ENCODE data around the gene SEPTIN1.
"Not testable (repeated sequence)": the region's sequence is repeated elsewhere in the genome, so short reads cannot be mapped to it uniquely, and the experiment has no call there.

SEPTIN1 gene

DNA sequence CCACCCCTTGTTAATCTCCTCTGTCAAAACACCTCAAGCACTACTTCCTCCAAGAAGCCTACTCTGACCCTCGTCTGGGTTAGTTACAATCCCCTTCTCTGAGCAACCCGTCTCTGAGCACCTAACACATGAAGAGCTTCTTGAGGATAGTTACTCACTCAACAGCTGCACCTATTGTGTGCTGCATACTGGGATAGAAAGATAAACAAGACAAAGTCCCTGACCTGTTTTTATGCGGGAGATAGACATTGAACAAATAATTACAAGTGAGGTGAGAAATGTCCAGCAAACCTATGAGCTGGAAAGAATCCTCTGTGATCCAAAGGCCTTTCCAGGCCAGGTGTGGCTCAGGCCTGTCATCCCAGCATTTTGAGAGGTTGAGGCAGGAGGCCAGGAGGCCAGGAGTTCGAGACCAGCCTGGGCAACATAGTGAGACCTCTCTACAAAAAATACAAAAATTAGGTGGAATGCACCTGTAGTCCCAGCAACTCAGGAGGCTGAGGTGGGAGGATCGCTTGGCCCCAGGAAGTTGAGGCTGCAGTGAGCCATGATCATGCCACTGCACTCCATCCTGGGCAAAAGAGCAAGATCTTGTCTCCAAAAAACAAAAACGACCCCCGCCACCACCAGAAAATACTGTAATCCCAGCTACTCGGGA, 19.5 kb upstream of the SEPTIN1 start:
- no peak for DNase-seq

DNA sequence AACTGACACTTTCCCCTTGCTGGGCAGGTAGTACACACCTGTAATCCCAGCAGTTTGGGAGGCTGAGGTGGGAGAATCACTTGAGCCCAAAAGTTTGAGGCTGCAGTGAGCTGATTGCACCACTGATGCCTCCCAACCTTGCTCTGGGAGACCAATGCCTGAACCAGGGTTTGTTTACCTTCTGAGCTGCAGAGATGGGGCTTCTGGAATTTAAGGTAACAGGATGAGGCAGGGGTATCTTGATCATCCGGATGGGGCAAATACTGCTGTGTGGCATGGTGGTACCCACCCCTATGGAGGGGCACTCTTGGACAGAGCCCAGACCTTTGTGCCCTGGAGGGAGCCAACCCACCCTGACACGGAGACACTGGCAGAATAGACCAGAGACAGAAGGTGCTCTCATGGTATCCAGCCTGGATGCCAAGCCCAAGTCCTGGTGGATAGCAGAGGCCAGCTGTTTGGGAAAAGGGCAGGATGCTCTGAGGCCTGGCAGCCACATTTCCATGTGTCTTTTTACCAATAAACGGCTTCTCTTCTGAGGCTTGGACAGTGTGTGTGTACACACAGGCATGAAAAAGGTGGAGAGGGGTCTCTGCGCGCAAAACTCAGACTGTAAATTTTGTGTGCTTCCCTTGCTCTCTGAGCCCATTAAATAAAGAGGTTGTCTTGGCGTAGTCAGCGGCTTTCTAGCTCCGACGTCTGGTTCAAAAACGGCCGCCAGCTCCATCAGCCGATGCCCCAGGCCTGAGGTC, 17.2 kb upstream of the SEPTIN1 start:
- DNase-seq, result no peak

DNA sequence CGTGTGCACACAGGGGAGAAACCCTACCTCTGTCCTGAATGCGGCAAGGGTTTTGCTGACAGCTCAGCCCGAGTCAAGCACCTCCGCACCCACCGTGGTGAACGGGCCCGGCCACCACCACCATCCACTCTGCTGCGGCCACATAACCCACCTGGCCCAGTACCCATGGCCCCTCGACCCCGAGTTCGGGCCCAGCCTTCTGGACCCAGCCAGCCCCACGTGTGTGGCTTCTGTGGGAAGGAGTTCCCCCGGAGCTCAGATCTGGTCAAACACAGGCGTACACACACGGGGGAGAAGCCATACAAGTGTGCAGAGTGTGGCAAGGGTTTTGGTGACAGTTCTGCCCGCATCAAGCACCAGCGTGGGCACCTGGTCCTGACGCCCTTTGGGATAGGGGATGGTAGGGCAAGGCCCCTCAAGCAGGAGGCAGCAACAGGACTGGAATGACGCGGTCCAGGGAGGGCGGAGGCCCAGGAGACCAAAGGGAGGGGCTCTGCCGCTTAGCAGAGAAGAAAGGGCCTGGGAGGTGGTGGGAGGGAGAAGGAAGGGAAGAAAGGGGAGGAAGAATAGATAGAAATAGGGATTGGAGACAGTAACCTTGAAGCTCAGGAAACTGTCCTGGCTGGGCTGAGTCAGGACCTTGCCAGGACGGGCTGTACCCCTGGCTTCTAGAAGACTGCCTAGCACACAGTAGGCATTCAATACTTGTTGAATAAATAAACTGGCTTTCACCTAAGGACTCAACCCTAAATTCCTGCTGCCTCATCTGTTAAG, 16.5 kb upstream of the SEPTIN1 start:
- DNase-seq, result no peak

DNA sequence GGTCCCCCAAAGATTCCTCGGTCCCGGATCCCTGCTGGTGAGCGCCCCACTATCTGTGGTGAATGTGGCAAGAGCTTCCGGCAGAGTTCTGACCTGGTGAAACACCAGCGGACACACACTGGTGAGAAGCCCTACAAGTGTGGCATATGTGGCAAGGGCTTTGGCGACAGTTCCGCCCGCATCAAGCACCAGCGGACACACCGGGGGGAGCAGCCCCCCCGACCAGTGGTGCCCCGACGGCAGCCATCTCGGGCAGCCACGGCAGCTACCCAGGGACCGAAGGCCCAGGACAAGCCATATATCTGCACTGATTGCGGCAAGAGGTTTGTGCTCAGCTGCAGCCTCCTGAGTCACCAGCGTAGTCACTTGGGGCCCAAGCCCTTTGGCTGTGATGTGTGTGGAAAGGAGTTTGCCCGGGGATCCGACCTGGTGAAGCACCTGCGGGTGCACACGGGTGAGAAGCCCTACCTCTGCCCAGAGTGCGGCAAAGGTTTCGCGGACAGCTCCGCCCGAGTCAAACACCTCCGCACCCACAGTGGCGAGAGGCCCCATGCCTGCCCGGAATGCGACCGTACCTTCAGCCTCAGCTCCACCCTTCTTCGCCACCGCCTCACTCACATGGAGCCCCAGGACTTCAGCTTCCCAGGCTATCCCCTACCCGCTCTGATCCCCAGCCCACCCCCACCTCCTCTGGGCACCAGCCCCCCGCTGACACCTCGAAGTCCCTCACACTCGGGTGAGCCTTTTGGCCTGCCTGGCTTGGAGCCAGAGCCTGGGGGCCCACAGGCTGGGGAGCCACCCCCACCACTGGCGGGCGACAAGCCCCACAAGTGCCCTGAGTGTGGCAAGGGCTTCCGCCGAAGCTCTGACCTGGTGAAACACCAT, 15.7 kb upstream of the SEPTIN1 start:
- DNase-seq, result no peak

DNA sequence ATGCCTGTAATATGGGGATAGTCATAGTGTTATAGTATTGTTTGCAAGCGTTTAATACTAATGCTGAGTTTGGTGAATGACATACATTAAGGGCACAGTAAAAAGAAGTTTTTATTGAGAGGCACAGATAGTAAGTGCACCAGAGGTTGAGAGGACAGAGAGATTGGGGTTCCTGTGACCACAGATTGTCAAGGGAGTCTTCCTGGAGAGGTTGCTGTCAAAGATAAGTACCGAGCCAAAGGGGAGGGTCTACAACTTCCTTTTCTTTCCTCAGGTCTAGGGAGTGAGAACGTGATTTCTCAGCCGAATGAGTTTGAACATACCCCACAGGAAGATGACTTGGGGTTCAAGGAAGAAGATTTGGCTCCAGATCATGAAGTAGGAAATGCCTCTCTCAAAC, 14.7 kb upstream of the SEPTIN1 start:
- DNase-seq, result no peak

DNA sequence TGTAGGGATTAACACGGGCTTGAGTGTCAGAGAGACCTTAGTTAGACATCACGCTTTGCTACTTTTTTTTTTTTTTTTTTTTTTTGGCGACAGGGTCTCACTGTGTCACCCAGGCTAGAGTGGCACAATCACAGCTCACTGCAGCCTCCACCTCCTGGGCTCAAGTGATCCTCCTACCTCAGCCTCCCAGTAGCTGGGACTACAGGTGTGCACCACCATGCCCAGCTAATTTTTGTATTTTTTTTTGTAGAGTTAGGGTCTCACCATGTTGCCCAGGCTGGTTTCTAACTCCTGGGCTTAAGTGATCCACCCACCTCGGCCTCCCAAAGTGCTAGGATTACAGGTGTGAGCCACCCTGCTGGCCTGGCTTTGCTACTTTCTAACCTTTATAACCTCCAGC, 14.3 kb upstream of the SEPTIN1 start:
- not testable (repeated sequence) for DNase-seq

DNA sequence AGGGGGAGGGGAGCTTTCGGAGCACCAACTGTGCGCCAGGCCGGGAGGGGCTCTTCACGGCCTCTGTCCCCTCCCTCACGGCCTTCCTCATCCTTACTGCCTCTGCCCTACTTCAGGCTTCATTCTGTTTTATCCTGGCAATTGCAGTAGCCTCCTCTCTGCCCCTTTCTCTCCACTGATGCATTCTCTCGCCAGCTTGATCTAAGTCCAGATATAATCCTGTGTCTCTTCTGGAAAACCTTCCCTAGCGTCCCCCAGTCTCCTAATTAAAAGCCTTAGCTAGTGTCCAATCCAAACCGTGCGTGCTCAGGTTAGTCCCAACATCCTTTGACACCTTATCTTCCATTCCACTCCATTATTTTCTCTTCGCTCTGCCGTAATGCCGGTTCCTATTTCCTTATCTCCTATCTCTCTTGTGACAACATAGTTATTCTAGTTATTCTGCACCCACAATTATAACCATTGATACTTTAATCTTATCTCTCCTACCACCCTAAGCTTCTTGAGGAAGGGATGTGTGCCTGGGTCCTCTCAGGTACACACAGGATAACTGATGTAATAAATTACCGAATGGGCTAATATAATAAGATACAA, 13.7 kb upstream of the SEPTIN1 start:
- no peak for DNase-seq

DNA sequence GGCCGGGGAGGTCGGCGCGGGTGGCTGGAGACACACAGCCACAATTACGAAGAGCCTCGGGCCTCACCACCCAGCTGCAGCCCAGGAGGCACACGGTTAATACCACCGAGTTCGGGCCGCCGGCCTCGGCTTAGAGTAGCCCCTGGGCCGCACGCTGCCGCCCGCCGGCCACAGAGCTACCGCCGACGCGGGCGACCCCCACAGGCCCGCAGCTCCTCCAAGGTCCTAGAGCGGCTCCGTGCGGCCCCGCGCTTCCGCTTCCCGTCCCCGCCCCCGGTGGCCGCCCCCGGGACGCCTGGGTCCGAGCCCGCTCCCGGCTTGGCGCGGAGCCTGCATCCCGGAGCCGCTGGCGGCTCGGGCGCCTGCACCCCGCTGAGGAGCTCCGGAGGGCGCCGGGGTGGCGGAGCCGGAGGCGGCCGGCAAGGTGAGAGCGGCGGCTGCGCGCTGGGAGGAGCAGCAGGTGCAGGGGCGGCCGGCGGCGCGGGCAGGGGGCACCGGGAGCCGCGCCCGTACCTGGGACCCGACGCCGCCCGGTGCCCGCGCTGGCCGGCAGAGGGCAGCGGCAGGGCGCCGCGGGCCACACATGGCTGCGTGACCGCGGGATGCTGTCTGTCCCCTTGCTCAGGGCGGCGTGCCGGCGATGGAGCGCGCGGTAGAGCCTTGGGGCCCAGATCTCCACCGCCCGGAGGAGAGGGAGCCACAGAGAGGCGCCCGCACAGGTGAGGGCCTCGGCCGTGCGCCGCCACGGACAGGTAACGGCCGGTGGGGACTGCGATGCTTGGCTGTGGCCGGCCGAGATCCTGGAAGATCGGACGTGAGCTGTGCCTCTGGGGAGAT, 13.0 kb upstream of the SEPTIN1 start, which contains the start of gene ZNF48:
Gene ZNF48 (plus strand): TSS at position 266 of the 837 bp plus-strand sequence. CDS start 375 bp downstream, at position 641.
- DNase-seq, result peak; percentile 83

DNA sequence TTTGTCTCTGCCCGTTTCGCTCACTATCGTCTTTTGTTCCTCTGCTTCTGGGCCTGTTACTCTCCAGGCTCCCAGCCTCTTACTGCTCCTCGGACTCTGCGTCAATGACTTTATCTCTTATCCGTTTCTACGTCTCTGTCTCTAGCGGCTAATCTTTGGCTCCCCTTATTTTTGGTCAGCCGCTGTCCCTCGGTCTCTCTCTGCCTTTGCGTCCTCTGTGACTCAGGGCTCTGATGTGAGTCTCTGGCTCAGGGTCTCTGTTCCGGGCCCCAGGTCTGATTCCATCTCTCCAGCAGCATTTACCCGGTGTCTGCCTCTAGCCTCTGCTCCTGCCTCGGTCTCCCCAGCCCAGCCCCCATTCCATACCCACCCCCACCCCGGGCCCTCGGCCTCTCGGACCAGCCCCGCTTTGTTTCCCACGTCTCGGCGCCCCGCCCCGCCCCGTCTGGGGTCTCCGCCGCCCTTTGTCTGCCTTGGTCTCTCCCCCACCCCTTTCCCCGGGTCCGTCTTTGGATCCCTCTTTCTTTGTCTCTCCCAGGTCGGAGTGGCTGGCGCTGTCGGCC, 12.3 kb upstream of the SEPTIN1 start:
- DNase-seq, result no peak

DNA sequence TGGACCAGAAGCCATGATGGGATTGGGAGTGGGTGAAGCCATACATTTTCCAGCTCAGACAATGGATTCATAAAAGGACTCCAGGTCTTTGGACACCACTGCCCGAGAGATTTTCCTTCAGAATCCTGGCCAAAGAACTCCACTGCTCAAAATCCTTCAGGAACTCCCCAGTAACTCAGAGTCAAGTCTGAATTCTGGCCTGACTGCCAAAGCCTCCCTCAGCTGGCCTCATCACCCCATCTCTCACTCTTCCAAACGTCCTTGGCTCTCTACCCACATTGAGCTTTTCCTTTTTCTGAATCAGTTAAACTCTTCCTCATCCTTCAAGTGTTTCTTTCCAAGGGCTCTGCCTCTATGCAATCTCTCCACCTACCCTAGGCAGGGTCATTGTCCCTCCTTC, 1.2 kb upstream of the SEPTIN1 start:
- DNase-seq, result no peak

DNA sequence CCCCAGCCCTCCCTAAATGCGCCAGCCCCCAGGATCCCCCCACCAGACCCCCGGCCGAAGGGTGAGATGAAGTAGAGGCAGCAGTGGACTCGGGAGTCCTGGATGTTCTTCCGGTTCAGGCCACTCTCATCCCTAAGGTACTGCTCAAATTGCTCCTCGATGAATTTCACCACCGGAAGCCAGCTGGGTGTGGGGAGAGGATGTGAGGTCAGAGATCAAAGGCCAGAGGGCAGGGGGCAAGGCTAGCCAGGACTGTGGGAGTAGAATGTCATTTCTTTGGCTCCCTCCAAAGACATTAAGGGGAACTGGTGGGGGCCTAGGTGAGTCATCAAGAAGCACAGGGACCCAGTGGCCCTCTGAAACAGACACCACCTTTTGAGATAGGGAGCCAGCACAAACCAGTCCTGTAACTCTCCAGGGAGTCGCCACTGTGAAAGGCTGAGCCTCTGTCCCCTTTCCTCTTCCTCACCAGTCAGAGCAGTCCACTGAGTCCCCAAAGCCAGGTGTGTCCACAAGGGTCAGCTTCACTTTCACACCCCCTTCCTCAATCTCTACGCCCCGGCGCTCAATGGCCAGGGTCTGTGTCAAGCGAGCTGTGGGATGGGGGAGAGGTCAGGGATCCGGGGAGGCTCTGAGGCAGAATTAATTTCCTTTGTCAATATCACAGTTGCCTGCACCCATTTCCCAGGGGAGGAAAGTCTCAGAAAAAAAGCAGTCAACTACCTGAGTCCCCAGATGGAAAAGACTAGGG, 895 bp downstream of the SEPTIN1 start:
- DNase-seq, result peak; percentile 32

DNA sequence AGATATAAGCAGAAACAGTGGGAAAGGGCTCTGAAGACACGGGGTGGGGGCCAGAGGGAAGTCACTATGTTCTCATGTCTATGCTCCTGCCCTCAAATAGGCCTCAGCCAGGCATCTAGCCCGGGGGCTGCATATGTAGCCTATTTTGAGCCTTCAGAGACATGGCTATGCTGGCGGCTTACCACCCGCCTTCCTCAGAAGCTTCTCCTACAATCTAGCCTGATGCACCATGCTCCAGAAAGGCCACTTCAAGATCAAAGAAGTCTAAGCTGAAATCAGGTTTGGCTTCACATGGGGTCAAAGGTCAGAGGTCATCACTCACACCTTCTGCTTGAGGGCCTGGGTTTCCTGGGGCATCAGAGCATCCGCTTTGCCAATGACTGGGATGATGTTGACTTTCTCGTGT, 1.6 kb downstream of the SEPTIN1 start:
- DNase-seq, result no peak

DNA sequence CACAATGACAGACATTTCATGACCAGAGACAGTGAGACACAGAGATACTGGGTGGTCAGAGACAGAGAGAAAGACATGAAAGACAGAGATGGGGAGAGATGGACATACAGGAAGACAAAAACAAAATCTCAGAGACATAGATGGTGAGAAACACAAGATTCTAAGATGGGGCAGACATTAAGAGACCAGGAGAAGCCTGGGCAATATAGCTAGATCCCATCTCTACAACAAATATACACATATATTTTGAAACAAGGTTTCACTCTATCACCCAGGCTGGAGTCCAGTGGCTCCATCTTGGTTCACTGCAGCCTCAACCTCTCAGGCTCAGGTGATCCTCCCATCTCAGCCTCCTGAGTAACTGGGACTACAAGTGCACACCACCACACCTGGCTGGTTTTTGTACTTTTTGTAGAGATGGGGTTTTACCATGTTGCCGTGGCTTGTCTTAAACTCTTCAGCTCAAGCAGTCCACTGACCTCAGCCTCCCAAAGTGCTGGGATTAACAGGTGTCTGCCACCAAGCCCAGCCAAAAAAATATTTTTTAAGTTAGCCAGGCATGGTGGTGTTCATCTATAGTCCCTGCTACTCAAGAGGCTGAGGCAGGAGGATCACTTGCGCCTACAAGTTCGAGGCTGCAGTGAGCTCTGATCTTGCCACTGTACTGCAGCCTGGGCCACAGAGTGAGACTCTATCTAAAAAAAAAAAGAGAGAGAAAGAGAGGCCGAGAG, 2.1 kb downstream of the SEPTIN1 start:
- no peak for DNase-seq

DNA sequence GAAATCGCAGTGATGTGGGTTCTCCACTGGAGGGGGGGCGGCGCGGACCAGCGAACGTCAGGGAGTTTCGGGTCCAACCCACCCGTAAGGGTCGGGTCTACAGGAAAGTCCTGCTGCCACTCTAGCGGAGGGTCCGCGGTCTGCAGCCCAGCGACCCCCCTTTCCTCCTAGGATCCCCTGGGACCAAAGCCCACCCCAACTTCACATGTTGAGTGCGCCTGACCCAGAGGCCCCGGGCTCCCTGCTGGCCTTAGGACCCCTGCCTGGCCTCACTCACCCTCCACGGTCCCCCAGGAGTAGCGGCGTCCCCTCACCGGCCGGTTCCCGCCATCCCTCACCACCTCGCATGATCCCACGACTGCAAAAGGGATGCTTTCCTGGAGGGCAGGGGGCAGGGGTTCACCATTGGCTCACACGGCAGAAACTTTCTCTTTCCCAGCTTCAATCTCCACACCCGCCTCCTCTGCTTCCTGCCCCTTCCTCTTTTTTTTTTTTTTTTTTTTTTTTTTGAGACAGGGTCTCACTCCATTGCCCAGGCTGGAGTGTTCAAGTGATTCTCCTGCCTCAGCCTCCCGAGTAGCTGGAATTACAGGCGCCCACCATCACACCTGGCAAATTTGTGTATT, 3.1 kb downstream of the SEPTIN1 start:
- no peak for DNase-seq

DNA sequence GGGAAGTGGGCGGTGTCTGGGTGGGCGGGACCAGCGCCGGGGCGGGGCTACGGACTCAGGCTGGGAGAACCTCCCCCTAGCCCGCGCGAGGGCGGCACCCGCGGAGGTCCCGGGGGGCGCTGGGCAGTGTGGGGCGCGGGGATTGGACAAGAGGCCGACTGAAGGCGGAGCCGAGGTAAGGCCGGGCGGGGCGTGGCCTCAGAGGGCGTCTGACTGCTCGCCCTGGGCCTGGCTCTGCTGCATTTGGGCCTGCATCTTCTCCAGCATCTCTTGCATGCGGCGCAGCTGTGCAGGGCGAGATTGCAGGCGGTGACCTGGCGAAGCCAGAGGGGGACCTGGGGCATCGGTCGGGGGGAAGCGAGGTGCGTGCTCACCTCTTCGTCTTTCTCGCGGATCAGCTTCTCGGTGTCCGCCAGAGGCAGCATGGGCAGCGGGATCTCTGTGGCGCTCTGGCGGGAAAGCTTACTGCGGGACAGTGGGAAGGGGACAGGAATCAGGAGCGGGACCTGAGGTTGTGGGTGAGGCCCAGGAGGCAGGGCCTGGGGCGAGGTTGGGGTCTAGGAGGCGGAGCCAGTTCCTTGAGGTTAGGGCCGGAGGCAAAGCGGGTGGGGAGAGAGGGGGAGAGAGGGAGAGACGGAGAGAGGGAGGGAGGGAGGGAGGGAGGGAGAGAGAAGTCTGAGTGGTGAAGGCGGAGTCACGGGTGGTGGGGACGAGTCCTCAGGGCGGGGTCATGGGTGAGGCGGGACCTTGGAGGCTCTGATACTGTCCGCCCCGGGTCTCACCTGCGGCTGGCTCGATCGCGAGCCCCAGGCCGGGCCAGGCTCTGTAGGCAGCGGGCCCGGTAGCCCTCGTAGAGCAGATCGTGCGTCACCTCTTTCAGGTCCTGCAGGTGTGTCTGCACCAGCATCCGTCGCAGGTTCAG, 3.9 kb downstream of the SEPTIN1 start:
- peak; percentile 95 for DNase-seq

DNA sequence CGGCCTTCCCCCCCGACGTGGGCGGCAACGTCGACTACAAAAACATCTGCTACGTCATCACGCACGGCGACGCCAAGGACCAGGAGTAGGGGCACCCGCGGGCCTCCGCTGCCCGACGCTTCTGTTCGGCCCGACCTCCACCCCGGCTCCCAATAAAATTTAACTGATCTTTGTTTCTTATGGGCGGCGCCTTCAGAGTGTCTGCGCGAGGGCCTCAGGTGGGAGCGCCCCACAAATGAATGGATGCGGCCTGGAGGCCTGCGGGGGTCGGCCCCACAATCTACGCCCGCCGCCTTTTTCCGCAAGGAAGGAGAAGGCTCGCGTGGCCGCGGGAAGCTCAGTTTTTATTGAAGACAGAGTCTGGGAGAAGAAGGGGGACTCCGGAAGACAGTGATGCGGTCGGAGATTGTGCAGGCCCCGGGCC, 4.5 kb downstream of the SEPTIN1 start:
- peak; percentile 87 for DNase-seq

DNA sequence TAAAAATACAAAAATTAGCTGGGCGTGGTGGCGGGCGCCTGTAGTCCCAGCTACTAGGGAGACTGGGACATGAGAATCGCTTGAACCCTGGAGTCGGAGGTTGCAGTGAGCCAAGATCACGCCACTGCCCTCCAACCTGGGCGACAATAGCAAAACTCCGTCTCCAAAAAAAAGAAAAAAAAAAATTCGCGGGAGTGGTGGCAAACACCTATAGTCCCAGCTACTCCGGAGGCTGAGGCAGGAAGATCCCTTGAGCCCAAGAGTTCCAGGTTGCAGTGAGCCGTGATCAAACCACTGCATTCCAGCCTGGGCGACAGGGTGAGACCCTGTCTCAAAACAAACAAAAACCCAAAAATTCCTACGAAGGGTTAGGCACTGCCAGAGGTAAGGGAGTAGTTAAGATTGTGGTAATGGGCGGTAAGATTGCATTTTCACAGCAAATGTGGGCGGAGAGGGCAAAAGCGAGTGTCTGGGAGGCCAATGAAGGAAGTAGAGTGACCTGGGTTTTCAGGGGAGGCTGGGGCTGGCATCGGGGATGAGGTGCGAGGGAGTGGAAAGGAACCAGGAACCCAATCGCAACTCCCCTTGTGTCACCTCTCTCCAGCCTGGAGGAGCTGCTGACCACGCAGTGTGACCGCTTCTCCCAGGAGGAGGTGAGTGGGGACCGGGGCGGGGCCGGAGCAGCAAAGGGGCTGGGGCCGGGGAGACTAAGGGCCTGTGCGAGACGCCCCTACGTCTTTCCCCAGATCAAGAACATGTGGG, 5.1 kb downstream of the SEPTIN1 start:
- DNase-seq, result no peak

Measured in NCI-H2171 treated with DMSO at 0.1 percent for 48 hours (cell line).